Middle frontal gyrus (tissue), 1 donor: ENCODE results near the gene SF3A1.

Source experiments
- DNase-seq: peaks from one replicate; pipeline ENCODE4 v3.0.0-alpha.2; 2015; ENCODE audit warnings: low spot score; ENCODE audit errors: extremely low spot score

SF3A1 gene

GRCh38 chr22:30386608-30386959 is 29.9 kb upstream of the SF3A1 start:
- DNase-seq: no peak

- DNase-seq: no peak
These were observed 29.2 kb upstream of the SF3A1 start for GRCh38 chr22:30385942-30386341.

GRCh38 chr22:30383061-30383460 is 26.4 kb upstream of the SF3A1 start:
- DNase-seq: no peak

- DNase-seq: no peak
These were observed 25.6 kb upstream of the SF3A1 start for GRCh38 chr22:30382340-30382739.

DNA sequence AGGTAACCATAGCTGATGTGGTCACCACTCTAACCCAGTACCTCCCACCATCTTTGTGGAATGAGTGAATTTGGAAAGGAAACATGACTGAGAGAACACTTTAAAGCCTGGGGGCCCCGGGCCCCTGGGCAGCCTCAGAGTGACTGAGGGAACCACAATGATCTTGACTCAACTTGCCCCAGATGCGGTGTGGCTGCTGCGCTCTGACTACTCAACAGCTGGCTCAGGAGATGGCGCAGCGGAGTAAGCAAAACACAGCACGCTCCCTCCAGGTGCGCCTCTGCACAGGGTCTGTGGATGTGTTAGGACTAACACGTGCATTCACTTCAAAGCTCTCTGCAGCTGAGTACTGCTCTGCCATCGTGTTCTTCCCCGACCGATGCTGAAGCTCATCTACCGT is 24.6 kb upstream of the SF3A1 start:
- DNase-seq: no peak

GRCh38 chr22:30380011-30380410 is 23.3 kb upstream of the SF3A1 start:
- no peak for DNase-seq

DNA sequence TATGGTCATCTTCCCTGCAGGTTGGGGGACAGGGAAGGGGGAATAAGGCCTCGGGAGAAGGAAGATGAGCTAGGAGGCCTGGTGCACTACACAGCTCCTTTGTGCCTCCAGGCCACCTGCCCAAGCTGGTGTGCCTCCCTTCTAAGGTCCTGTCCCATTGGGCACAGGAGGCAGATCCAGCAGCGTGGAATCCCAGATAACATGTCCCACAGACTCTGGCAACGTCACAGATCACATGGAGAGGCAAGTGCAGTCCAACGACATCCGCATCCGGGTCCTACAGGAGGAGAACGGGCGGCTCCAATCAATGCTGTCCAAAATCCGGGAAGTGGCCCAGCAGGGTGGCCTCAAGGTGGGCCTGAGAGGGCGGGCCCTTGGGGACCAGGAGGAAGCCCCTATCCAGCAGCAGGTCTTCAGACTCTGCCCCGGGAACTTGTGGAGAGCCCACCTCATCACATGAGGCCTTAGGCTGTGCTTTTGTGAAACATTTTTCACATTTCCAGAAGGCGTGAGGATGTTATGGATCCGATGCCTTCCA is 18.7 kb upstream of the SF3A1 start:
- DNase-seq: no peak

GRCh38 chr22:30373331-30374325 is 16.9 kb upstream of the SF3A1 start:
- no peak for DNase-seq

DNA sequence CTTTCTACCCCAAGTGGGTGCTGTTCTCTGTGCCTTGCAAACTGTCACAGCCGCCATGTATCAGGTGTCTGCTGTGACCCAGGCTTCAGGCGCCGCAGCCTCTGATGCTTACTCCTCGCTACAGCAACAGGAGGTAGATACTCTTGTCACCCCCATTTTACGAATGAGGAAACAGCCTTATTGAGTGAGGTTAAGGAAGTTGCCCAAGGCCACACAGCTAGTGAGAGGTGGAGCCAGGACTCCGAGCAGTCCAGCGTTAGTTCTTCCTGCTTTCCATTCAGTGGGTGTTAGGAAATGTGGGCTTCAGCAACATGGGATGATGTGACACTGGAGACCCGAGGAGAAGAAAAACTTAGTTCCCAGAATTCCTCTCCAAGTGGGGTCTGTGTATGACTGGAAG is 16.2 kb upstream of the SF3A1 start:
- no peak for DNase-seq

DNA sequence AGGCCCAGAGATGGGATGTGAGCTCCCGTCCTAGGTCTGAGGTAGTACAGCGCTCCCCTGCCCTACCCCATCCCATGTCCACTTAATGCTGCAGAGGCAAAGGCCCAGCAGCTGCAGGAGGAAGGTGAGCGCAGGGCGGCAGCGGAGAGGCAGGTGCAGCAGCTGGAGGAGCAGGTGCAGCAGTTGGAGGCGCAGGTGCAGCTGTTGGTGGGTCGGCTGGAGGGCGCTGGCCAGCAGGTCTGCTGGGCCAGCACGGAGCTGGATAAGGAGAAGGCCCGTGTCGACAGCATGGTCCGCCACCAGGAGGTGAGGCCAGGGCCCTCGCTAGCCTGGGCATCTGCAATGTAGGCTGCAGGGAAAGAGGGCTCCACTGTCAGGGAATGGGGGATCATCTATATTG is 15.3 kb upstream of the SF3A1 start:
- no peak for DNase-seq

DNA sequence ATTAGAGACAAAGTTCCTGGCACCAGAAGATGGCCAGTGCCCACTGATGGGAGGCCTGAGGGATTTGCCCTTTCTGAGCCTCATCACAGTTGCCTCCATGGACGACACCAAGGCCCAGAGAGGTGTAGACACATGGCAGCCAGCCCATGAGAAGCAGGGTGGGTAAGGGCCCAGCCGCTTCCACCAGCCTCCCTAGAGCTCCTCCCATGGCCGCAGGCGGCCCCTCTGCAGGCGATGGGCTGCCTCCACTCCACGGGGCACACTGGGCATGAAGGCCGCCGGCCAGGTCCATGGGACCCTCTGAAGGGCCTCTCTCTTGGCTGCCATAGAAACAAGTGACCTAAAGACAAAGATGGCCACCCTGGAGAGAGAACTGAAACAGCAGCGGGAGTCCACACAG is 14.6 kb upstream of the SF3A1 start:
- no peak for DNase-seq

DNA sequence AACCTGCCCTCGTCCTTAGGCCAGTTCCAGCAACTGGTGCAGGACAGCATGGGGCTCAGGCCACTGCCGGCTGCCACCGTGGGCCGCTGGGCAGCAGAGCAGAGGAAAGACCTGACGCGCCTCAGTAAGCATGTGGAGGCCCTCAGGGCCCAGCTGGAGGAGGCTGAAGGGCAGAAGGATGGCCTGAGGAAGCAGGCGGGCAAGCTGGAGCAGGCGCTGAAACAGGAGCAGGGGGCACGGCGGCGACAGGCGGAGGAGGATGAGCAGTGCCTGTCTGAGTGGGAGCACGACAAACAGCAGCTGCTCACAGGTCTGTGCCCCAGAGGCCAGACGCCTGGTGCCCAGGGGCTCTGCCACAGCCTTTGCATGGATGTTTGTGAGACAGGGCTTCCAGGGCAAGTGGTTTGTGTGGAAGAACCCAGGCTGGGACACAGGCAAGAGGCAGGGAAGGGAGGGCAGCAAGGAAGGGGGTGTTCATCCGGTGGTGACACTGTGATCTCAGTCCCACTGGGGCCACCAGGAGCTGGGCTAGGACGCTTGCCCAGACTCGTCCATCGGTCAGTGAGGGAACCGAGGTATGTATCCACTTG is 14.0 kb upstream of the SF3A1 start:
- no peak for DNase-seq

GRCh38 chr22:30368420-30368819 is 11.7 kb upstream of the SF3A1 start:
- DNase-seq: no peak

DNA sequence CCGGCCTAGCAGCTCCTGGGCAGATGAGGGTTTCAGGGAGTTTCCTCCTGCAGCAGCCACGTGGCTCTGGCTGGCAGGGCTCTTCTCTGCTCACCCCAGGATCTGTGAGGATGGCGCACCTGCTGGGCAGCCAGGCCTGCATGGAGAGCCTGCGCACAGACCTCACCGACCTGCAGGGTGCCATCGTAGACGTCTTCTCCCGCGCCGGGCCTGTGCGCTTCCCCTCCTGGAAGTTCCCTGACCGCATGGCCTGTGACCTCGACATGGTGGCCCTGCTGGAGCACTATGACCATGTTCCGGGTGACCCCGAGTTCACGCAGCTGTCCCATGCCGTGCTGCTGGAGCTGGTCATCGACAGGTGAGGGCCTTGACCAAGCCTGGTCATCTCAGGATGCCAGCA is 9.2 kb upstream of the SF3A1 start:
- no peak for DNase-seq

DNA sequence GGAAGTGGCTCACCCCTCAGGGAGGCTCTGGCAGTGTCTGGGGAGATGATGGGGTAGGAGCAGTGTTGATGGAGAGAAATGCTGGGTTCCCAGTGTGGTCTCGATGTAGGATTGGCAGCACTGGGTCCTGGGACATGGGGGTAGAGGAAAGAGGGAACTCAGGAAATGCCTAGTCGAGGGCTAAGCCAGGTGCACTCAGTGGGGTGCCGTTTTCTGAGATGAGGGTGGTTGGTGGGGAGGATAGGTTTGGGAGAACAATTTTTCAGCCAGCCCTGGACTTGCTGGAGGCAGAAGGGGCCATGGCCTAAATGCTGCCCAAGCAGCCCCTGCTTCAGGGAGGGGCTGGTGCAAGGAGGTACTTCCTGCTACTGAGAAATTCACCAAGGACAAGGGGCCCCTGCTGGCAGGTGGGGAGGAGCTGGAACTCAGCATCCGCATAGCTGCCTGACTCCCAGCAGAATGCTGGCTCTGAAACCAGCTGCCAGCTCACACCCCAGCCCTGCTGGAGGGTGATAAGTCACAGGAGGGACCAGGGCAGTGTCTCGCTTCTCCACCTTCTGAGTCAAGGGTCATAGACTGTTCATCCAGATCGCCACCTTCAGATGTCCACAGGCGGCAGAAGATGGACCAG is 6.1 kb upstream of the SF3A1 start:
- no peak for DNase-seq

DNA sequence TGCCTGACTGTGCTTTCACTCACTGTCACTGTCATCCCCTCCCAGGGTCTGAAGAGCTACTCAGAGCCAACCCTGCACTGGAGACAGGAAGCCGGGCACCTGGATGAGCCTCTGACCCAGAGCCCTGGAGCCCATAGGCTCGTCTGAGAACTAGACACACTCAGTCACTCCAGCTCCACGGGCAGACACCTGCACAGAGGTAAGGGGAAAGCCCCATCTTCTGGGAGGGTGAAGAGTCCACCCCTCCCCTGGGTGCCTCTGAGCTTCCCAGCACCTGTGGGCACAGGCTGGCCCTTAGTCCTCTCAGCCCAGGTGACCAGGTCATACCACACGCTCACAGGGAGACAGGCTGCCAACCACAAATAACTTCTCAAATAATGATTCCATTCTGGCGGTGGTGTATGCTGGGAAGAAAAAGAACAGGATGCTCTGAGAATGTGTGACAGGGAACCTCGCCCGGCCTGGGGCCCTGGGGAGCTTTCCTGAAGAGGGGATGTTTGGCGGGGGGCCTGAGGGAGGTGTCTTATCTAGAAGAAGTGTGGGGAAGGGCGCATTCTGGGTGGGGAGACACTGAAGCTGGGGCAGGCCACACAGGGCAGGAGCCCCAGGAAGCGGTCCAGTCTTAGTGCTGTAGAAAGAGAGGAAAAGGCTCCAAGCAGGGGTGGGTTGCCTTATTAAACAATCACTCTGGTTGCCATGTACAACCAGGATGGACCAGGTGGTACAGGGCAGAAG is 5.4 kb upstream of the SF3A1 start:
- DNase-seq: no peak

GRCh38 chr22:30358541-30358940 is 1.8 kb upstream of the SF3A1 start:
- DNase-seq: no peak

GRCh38 chr22:30357650-30358215 is 1.0 kb upstream of the SF3A1 start:
- no peak for DNase-seq

- DNase-seq: no peak
These were observed 509 bp upstream of the SF3A1 start for GRCh38 chr22:30357236-30357570.

DNA sequence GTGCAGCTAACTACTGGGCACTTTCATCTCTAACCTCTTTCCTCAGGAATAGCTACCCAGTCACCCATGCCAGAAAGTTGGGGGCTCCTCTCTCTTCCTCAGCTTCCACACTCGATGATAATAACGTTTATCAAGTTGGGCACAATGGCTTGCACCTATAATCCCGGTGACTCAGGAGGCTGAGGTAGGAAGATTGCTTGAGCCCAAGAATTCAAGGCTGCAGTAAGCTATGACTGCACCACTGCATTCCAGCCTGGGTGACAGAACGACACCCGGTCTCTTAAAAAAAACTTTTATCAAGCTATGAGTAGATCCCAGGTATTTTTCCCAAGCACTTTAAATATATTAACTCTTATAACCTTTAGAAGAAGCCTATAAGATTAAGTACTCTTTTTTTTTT is 2.0 kb downstream of the SF3A1 start:
- no peak for DNase-seq

DNA sequence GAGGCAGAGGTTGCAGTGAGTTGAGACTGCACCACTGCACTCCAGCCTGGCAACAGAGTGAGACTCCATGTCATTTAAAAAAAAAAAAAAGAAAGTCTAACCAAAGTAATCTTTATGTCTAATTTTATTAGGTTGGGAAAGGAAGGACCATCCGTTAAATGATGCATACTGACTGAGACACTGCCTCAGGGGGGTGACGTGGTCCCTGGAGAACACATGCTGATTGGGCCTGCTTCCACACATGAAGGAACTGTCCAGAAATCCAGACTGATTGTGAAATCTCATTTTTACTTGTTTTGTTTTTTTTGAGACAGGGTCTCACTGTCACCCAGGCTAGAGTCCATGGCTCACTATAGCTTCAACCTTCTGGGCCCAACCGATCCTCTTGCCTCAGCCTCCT is 5.5 kb downstream of the SF3A1 start:
- DNase-seq: no peak
